Measurements from ENCODE around the gene ANO3.

ANO3 gene

GRCh38 chr11:26704249-26704648 lies 372.3 kb downstream of the ANO3 start:
- TF ChIP-seq CTCF (IDR thresholded peaks at IDR 0.05; ENCODE audit: low read length, missing control alignments) = no peak
- no peak for DNase-seq (ENCODE audit: low read depth)
- H3K4me3 ChIP-seq (replicated peaks; ENCODE audit: low read depth, low read length) = no peak overlapping the region

- no peak for TF ChIP-seq CTCF (IDR thresholded peaks at IDR 0.05; ENCODE audit: low read length, missing control alignments)
Measured at GRCh38 chr11:26706181-26706580, 374.3 kb downstream of the ANO3 start.

GRCh38 chr11:26708736-26709456 lies 377.0 kb downstream of the ANO3 start:
- no peak for DNase-seq (ENCODE audit: low read depth)
- no peak overlapping the region for H3K4me3 ChIP-seq (replicated peaks; ENCODE audit: low read depth, low read length)
- TF ChIP-seq CTCF (IDR thresholded peaks at IDR 0.05; ENCODE audit: low read length, missing control alignments) = no peak

More at GRCh38 chr11:26706181-26706580, 374.3 kb downstream of the ANO3 start:
- no peak overlapping the region for H3K4me3 ChIP-seq (replicated peaks; ENCODE audit: low read depth, low read length)
- DNase-seq (ENCODE audit: low read depth) = no peak

- no peak for DNase-seq (ENCODE audit: low read depth)
Measured at GRCh38 chr11:26710489-26710888, 378.6 kb downstream of the ANO3 start.

GRCh38 chr11:26712497-26712896 lies 380.6 kb downstream of the ANO3 start:
- H3K4me3 ChIP-seq (replicated peaks; ENCODE audit: low read depth, low read length) = no peak overlapping the region
- no peak for TF ChIP-seq CTCF (IDR thresholded peaks at IDR 0.05; ENCODE audit: low read length, missing control alignments)
- no peak for DNase-seq (ENCODE audit: low read depth)

More at GRCh38 chr11:26710489-26710888, 378.6 kb downstream of the ANO3 start:
- TF ChIP-seq CTCF (IDR thresholded peaks at IDR 0.05; ENCODE audit: low read length, missing control alignments) = no peak
- no peak overlapping the region for H3K4me3 ChIP-seq (replicated peaks; ENCODE audit: low read depth, low read length)
